NK-92 treated with Interleukin-12 subunit alpha and Interleukin-12 subunit beta, amount 100 ng/mL, for 24 hours (cell line): ENCODE results near the gene BBOX1.

ENCODE experiments used
- DNase-seq: peaks from one replicate; lab custom pipeline; 2025; lab: John Stamatoyannopoulos, UW

The BBOX1 gene

DNA sequence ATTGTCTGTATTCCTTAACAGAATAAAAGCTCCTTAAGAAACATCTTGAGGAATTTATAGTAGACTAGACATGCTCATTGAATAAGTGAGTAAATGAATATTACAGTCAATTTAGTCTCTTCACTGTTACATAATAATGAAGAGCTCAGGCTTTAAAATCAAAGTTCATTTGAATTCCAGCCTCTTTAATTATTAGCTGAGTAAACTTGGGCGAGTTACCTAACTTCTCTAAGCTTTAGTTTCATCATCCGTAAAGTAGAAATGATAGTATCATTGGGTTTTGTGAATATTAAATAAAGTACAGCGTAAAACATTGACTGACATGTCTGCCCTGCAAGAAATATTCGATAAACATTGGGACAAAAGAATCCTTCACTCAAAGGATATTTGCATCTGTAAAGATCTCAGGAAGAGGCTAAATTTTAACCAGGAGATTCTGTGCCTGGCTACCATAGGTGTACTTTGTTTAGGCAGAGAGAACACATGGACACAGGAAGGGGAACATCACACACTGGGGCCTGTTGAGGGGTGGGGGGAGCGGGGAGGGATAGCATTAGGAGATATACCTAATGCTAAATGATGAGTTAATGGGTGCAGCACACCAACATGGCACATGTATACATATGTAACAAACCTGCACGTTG lies 15.2 kb upstream of the BBOX1 start:
- DNase-seq, result no peak

DNA sequence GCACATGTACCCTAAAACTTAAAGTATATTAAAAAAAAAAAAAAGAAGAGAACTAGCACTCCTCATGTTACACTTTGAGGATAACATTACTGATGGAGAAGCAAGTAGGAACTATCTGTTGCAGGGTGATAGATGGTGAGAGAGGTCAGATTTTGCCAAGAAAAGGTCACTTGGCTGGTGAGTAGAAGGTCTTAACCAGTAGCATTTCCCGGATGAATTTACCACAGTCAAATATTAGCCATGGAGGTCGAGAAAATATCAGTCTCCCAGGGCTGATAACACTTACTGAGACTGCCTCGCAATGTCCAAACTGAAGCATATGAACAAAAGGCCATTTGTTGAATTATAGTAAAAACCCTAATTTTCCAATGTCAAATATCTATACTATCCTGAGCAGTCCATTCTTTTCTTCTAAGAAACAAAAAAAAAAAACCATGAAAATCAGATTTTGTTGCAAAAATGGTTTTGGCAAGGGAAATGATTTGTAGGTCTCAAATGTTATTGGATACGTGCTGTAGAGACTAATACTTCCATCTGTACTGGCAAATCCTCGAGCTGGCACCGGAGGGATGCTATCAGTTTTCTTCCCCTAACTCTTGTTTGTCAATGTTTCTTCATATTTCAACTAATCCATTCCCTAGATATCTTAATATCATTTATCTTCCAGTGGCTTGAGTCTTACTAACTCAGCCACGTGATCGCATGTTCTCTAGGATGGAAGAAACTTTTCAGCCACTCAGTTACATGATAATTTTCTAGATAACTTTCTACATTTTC lies 14.5 kb upstream of the BBOX1 start:
- DNase-seq, result no peak

DNA sequence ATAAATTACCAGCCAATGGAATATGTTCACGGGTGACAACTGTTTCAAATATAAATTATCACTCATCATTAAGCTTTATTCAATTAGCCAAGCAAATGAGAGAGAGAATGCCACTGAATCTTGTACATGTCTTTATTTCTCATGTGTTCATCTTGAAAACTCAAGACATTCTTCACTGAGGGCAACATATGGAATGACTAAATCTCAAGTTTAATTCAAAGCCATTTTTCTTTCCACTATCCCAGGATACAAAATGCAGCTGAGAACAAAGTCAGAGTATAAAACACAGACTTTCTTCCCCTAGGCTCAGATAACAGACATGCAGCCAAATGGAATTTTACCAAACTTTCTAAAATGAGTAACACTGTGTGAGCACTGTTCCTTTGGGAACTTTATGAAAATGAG lies 12.1 kb upstream of the BBOX1 start:
- no peak for DNase-seq

DNA sequence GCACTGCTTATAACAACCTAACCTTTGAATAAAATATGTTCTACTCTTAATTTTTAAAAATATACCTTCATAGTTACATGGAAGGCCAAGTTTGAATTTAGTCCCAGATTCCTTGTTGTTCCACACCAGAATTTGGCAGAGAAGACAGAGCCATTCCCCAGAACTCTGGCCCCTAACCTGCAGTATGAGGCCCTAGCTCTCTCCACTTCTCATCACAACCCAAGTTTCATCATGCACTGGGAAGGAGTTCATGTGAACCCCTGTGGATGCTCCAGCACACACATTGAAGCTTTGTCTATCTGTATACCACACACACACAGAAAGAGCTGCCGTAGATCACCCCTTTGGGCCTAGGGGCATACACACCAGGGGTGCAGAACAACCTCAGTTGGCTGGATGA lies 10.6 kb upstream of the BBOX1 start:
- DNase-seq, result no peak

DNA sequence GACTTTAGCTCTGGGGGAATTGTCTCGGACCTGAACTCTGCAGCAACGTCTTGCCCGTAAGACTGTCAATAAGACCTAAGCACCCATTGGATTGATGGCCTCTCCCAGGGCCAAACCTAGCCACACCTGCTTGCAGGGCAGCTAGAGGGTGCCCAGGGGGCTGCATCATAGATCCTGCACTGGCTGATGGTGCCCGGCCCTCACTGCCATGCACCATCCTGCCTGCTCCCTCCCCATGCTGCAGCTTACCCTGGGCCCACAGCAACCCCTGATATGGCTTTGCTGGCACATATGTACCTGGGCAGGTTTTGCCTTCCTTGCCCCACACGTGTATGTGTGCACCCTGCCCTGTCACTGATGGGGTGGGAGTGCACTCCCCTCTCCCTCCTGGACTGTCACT lies 8.9 kb upstream of the BBOX1 start:
- DNase-seq, result no peak

DNA sequence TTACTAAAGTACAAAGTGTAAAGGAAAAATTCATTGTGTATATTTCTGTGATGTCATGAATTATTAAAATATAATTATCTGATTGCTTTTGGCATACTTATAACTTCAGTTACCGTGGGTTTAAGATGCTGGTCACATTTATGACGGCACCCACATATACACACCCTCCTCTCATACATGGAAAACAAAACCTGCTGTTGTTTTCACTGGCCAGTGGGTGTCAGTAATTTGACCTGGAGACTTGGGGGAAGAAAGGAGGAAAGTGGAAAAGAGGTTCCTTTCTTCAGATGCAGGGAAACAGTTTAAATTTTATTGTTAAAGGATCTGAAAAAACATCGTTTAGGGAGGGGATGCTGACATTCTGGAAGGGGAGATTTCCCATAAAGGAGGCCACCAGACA lies 742 bp upstream of the BBOX1 start:
- no peak for DNase-seq

DNA sequence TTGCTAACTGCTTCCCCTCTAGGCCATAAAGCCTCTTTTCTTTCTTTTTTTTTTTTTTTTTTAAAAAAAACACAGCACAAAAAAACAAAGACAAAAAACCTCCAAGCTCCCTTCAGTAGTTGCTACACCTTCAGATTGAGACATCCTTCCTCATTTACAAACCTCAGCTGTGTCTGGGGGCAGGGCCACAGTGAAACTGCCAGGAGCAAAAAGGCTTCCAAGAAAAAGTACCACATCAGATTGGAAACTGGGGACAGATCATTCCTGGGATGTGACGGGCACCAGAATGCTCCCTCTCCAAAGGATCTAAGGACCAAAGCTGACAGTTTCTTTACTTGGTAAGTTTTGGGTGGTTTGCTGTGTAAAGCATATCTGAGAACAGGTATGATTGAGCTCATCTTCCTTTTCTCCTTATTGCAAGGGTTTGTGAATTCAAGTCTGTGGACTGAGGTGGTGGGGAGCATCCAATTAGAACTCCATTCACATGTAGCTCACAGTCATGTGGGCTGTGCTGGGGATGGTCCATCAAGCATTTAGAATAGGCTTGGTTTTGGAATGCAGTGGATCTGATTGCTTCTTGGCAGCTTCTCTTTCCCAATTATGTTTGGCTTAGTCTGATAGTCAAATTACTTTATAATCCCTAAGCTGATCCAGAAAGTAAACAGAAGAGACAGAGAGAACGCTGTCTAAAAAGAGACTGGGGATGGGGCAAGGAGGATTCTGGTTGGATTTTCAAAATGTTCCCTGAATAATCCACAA lies 705 bp downstream of the BBOX1 start:
- no peak for DNase-seq

DNA sequence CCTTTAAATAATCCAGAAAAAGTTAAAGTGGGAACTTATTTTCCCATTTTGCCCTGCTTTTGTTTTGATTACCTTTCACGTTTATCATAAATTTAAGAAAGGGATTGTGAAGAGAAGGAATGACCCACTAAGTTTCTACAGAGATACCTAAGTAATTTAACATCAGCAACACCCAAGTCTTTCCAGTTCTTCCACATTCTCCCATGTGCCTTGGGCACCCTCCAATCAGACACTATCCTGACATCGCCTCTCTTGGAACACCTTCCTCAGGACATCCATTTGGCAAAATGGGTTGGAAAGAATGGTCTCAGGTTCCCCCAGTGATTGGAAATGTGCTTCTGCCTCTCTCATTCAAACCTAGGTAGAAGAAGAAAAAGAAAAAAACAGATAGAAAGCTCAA lies 6.3 kb downstream of the BBOX1 start:
- no peak for DNase-seq

DNA sequence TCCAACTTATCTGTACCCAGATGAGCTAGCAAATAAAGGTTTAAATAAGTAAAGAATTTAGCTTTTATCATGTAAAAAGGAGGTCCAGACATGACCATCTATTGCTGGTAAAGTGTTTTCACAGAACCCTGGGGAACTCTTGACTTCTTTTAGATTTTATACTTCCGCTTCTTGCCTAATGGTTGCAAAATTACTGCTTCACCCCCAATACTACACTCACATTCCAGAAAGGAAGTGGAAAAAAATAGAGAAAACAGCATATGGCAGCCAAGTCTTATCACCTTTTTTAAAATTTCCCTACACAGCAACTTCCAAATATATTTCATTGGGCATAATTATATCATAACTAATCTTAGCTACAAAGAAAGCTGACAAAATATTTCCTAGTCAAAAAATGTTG lies 12.1 kb downstream of the BBOX1 start:
- DNase-seq, result no peak

DNA sequence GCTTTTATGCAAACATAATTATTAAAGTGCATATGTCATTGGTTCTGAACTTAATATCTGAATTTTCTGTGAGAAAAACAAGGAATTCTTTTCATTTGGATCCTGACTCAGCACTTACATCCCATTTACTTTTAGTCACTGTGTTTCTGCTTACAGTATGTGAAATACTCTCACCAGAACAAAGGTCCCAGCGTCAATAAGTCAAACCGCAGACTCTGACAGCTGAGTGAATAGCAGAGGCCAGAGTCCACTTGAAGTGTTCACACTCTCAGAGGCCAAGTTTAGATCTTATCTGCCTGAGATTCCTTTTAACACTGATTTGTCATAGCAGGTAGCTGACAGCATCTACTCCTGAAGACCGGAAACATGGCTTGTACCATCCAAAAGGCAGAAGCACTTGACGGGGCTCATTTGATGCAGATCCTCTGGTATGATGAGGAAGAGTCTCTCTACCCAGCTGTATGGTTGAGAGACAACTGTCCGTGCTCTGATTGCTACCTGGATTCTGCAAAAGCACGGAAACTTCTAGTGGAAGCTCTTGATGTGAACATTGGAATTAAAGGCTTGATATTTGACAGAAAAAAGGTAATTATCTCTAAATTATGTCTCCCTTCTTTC lies 14.6 kb downstream of the BBOX1 start:
- no peak for DNase-seq

DNA sequence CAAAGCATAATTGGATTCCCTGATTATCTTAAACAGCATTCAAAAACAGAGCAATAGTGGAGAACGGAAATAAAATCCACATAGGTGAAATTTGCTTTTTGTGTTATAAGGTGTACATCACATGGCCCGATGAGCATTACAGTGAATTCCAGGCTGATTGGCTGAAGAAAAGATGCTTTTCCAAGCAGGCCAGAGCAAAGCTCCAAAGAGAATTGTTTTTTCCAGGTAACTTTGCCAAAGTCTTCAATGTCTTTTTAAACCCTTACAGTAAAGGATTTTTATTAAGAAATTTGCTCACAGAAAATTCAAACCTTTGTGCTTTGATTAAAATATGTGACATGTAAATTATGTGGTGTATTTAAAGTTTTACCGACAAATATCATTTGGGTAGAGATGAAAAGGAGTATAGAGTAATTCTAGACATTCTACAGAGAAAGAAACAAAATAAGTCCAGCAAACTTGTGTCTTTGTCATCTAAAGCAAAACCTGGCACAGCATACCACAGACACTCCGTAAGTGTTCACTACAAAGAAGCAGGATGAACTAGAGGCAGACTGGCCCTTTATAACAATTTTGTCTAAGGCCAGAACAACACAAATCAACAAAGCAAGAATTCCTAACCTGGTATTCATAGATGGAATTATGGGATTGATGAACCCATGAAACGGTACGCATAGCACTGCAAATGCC lies 16.6 kb downstream of the BBOX1 start:
- no peak for DNase-seq

DNA sequence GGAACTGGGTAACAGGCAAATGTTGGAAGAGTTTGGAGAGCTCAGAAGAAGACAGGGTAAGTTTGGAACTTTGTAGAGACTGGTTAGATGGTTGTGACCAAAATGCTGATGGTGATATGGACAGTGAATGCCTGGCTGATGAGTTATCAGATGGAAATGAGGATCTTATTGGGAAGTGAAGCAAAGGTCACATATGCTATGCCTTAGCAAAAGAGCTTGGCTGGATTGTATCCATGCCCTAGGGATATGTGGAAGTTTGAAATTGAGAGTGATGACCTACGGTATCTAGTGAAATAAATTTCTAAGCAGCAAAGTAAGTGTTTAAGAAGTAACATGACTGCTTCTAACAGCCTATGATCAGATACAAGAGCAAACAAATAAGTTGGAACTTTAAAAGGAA lies 17.8 kb downstream of the BBOX1 start:
- DNase-seq, result no peak

DNA sequence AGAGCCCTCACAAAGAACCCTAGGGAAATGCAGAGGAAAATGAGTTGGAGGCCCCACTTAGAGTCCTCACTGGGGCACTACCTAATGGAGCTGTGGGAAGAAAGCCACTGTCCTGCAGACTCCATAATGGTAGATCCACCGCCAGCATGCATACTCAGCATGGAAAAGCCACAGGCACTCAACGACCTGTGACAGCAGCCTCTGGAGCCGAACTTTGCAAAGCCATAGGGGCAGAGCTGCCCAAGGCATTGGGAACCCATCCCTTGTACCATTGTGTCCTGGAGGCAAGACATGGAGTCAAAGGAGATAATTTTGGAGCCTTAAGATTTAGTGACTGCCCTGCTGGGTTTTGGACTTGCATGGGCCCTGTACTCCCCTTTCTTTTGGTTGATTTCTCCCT lies 18.8 kb downstream of the BBOX1 start:
- no peak for DNase-seq

DNA sequence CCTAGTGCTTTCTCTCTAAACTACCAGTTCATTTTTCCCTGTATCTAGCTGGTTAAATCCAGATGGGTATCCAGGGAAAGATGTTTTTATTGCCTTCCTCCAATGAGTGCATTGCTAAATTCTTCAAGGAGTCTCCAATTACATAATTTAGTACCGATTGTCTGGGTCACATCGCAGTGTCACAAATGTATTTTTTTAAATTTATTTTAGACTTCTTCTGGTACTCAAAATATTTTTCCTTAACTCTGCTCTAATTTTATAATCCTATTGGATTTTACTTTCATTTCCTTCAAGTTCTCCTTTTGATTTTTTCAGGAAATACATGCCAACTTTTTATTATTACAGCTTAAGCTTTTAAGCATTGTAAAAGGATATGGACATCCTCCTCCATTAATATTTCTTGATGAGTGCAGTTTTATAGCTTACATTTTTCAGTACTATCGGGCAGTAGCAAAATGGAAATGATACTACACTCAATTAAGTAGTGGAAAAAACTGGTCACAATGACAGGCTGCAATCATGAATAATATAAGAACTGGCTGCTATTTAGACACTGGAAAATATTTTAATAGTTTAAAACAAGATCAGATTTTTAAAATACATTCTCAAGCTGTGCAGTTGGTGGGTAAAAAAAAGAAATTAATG lies 20.3 kb downstream of the BBOX1 start:
- no peak for DNase-seq

DNA sequence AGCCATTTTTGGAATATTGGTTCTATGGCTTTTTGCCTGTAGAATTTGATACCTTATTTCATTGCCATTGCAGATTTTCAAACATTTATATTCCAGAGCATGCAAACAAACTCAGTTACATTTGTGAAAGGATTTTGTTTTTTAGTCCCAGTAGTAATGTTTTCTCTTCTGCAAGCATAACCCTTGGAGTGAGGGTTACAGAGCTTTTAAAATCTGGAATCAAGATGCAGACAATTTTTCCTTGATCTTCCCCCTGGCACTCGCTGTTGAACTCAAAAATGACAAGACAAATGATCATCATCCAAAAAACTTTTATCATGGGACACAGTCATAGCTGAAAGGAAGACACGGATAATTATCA lies 20.8 kb downstream of the BBOX1 start:
- DNase-seq, result no peak

DNA sequence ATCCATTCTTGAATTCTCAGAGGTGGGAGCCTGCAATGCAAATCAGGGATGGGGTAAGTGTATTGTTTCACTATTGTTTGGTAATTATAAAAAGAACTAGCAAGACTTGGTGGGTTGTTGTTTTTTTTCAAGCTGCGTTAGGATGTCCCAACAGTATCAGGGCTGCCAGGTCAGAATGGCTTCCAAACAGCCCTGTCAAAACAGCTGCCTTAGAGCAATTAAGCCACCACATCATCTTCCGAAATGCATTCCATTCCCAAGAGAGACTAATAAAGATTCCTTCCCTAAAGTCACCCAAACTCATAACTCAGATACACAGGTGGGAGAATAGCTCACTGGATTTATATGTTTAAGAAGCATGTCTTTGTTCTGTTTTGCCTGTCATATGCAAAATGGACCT lies 23.5 kb downstream of the BBOX1 start:
- DNase-seq, result no peak

DNA sequence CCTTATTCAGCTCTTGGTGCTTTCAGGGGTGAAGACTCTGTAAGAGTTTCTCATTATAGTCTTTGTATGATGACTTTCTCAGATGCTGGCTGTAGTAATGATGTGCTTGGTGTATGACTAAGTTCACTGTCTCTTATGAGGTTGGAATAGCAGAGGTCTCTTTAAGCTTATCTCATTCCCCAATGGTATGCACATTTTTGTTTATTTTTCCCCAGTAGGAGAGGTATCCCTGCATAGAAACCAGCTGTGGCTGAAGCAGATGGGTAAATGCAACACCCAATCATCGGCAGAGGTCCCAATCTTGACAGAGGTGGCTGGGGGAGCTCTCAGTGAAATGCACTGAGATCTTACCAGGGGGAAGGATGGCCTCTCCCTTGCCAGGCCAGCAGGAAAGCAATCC lies 34.6 kb downstream of the BBOX1 start:
- no peak for DNase-seq

DNA sequence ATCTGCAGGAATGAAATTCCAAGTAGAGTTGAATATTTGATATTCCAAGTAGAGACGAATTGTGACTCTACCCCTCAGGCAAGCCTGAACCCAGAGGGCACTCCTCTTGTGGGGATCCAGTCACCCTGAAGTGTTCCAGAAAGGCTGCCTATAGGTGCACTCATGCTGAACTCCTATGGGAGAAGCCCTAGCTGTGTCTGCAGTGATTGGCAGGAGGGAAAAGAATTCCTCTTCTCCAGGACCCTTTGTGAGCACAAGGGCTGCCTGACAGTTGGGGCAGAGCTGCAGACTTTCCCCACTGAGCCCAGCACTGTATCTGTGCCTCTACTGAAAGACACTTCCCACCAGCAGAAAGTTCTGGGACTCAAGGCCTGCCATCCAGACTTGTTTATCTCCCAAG lies 35.0 kb downstream of the BBOX1 start:
- DNase-seq, result no peak

DNA sequence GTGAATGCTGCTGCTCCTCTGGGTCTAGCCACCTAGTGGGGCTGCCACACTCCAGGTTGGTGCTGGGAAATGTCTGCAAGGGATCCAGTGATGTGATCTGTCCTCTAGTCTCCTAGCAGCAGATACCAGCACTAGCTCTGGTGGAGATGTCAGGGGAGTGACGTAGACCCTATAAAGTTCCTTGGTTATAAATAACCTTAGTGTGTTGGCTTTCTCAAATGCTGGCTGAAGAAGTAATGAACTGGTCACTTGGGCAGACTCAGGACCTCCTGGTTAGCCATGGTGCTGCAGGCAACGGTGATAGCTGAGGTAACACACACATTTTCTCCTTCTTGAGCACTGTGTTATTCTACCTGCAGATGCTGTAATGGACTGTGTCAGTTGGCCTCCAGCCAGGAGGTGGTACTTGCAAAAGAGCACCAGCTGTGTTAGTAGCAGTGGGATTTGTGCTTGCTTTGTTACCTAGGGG lies 35.5 kb downstream of the BBOX1 start:
- no peak for DNase-seq

DNA sequence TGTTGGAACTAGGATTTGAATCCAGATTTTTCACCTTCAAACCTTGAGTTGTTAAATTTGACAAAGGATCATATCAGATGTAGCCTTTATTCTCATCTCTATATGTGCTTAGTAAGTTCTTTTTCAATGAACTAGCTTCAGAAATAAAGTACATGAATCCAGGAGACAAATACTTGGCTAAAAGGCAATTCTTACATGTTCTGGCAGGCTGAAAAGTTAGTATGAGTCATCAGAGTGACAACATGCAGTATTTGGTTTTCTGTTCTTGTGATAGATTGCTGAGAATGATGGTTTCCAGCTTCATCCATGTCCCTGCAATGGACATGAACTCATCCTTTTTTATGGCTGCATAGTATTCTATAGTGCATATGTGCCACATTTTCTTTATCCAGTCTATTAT lies 40.4 kb downstream of the BBOX1 start:
- no peak for DNase-seq

DNA sequence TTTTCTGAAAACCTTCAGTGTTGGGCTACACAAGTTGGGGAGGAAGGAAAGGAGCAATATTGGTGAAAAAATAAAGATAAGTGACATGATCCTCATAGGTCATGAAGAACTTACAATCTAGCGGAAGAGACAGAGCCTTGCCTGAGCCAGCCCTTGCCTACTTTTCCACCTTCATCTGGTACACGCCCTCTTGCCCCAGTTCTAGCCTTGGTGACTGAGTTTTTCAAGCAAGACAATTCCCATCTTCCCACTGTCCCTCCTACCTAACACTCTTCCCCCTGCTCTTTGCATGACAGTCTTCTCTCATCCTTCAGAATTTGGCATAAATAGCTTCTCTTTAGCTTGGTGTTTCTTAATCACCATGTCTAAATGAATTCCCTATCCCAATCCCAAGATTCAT lies 42.6 kb downstream of the BBOX1 start:
- DNase-seq, result no peak

DNA sequence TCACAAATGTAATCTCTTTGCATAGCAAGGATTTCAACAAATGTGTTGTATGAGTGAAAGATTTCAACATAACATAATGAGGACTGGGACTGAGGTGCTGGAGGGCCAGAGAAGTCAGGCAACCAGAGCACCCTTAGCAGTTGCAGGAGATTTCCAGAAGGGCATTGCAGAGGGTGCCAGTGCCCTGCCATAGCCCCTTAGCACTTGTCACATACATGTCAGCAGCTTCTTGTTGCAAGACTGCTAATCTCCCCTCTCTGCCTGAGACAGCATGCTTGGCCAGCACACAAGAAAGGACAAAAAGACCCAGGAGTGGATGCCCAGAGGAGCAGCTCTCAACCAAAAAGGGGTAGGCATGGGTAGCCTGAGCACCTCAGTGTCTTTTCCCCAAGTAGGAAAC lies 43.2 kb downstream of the BBOX1 start:
- no peak for DNase-seq
